MM.1S (cell line): Measurements from ENCODE around the gene CTSL.

Experiments
- DNase-seq: peaks from one replicate; pipeline ENCODE4 v3.0.0-alpha.2; 2015
- H2AFZ ChIP-seq: fragments of 300-600 bp; sonication (generic); 2 replicates; pipeline ENCODE4 v1.6.0; 2016; ENCODE audit warnings: antibody characterized with exemption, low read length
- H3F3A ChIP-seq: fragments of 300-600 bp; sonication (generic); 2 replicates; pipeline ENCODE4 v1.6.1; 2016; ENCODE audit warnings: mild to moderate bottlenecking, antibody characterized with exemption, low read length, moderate library complexity, mixed read lengths; ENCODE audit not compliant: insufficient read depth
- H3K27ac ChIP-seq: fragments of 300-600 bp; sonication (generic); 2 replicates; pipeline ENCODE4 v1.5.1; 2016; ENCODE audit warnings: mild to moderate bottlenecking, low read length
- H3K27me3 ChIP-seq: fragments of 300-600 bp; sonication (generic); replicated peaks from 2 replicates; pipeline ENCODE4 v1.6.0; 2016; ENCODE audit warnings: low read length; ENCODE audit not compliant: insufficient read depth
- H3K36me3 ChIP-seq: fragments of 300-600 bp; sonication (generic); replicated peaks from 2 replicates; pipeline ENCODE4 v1.6.1; 2016; ENCODE audit warnings: mild to moderate bottlenecking, low read length, mixed read lengths; ENCODE audit not compliant: insufficient read depth
- H3K4me1 ChIP-seq: fragments of 300-600 bp; sonication (generic); 2 replicates; pipeline ENCODE4 v1.6.1; 2016; ENCODE audit warnings: low read length, mixed read lengths
- H3K4me2 ChIP-seq: fragments of 300-600 bp; sonication (generic); 2 replicates; pipeline ENCODE4 v1.6.0; 2016; ENCODE audit warnings: low read depth, low read length
- H3K4me3 ChIP-seq: fragments of 300-600 bp; sonication (generic); 2 replicates; pipeline ENCODE4 v1.5.1; 2016; ENCODE audit warnings: low read length, mixed read lengths
- H3K79me2 ChIP-seq: fragments of 300-600 bp; sonication (generic); 2 replicates; pipeline ENCODE4 v1.6.1; 2016; ENCODE audit warnings: mixed run types, low read length, mixed read lengths
- H3K9ac ChIP-seq: fragments of 300-600 bp; sonication (generic); 2 replicates; pipeline ENCODE4 v1.6.1; 2016; ENCODE audit warnings: low read length, mixed read lengths
- H3K9me2 ChIP-seq: fragments of 300-600 bp; sonication (generic); replicated peaks from 2 replicates; pipeline ENCODE4 v1.6.1; 2016; ENCODE audit warnings: mild to moderate bottlenecking, low read length, mixed read lengths; ENCODE audit not compliant: insufficient read depth
- H3K9me3 ChIP-seq: fragments of 300-600 bp; sonication (generic); replicated peaks from 2 replicates; pipeline ENCODE4 v1.6.1; 2016; ENCODE audit warnings: mild to moderate bottlenecking, low read length, mixed read lengths; ENCODE audit not compliant: insufficient read depth
- H4K20me1 ChIP-seq: fragments of 300-600 bp; sonication (generic); 2 replicates; pipeline ENCODE4 v1.6.1; 2016; ENCODE audit warnings: mild to moderate bottlenecking, low read length, moderate library complexity, mixed read lengths; ENCODE audit not compliant: insufficient read depth
- CTCF ChIP-seq: fragments of 300-600 bp; sonication (generic); IDR thresholded peaks from 2 replicates; pipeline ENCODE4 v1.5.1; 2016; ENCODE audit warnings: antibody characterized with exemption, low read length, mixed read lengths
- EZH2 ChIP-seq: fragments of 300-600 bp; sonication (generic); optimal IDR thresholded peaks from 2 replicates; pipeline ENCODE3; 2017; ENCODE audit warnings: low read depth, mild to moderate bottlenecking, antibody characterized with exemption, low read length, mixed read lengths
- EZH2phosphoT487 ChIP-seq: fragments of 300-600 bp; sonication (generic); IDR thresholded peaks from 2 replicates; pipeline ENCODE4 v1.6.1; 2018; ENCODE audit warnings: antibody characterized with exemption, low read length

CTSL gene

GRCh38 chr9:87682618-87683017 is 43.3 kb upstream of the CTSL start:
- no peak for DNase-seq
- no peaks in the 10 kb centered on the region for H3K9me2 ChIP-seq
- TF ChIP-seq EZH2 = no peak
- no peak for TF ChIP-seq CTCF
- no peak for TF ChIP-seq EZH2phosphoT487

GRCh38 chr9:87683751-87684626 is 41.9 kb upstream of the CTSL start:
- DNase-seq = no peak
- H3K9me2 ChIP-seq = no peaks in the 10 kb centered on the region
- H3K27ac ChIP-seq = no peak overlapping the region
- H3K36me3 ChIP-seq = peaks cover 9% of the 10 kb centered on the region; the same call in 1 of the 2 replicates
- H3K4me2 ChIP-seq = no peak overlapping the region
- no peaks in the 10 kb centered on the region for H3K9me3 ChIP-seq
- no peaks in the 10 kb centered on the region for H3K79me2 ChIP-seq
- H3K4me3 ChIP-seq = no peak overlapping the region
- H3K27me3 ChIP-seq = no peaks in the 10 kb centered on the region
- no peaks in the 10 kb centered on the region for H4K20me1 ChIP-seq
- no peak overlapping the region for H2AFZ ChIP-seq
- H3K9ac ChIP-seq = no peak overlapping the region
- no peaks in the 10 kb centered on the region for H3F3A ChIP-seq
- TF ChIP-seq EZH2 = no peak
- no peak for TF ChIP-seq EZH2phosphoT487
- TF ChIP-seq CTCF = no peak
- peaks cover 17% of the 10 kb centered on the region for H3K4me1 ChIP-seq

More at GRCh38 chr9:87682618-87683017, 43.3 kb upstream of the CTSL start:
- Histone ChIP-seq H3F3A (no peaks in the 10 kb centered on the region), H3K9me3 (no peaks in the 10 kb centered on the region), H4K20me1 (no peaks in the 10 kb centered on the region), H3K36me3 (peaks cover 9% of the 10 kb centered on the region; the same call in 1 of the 2 replicates), H2AFZ (no peak overlapping the region), H3K4me3 (no peak overlapping the region), H3K79me2 (no peaks in the 10 kb centered on the region), H3K27ac (no peak overlapping the region), H3K4me1 (peaks cover 18% of the 10 kb centered on the region), H3K27me3 (no peaks in the 10 kb centered on the region), H3K4me2 (no peak overlapping the region), H3K9ac (no peak overlapping the region)

GRCh38 chr9:87684627-87685219 is 41.2 kb upstream of the CTSL start:
- Histone ChIP-seq H3K4me2 (no peak overlapping the region), H3K9me2 (no peaks in the 10 kb centered on the region), H3K4me3 (no peak overlapping the region), H3K9ac (no peak overlapping the region), H3K27ac (no peak overlapping the region), H3K4me1 (peaks cover 10% of the 10 kb centered on the region), H3K9me3 (no peaks in the 10 kb centered on the region), H4K20me1 (no peaks in the 10 kb centered on the region), H2AFZ (no peak overlapping the region), H3K79me2 (no peaks in the 10 kb centered on the region), H3K36me3 (peaks cover 9% of the 10 kb centered on the region; the same call in 1 of the 2 replicates), H3K27me3 (no peaks in the 10 kb centered on the region), H3F3A (no peaks in the 10 kb centered on the region)
- no peak for DNase-seq
- TF ChIP-seq CTCF (peak; percentile 29), EZH2 (no peak)
